Measurements from ENCODE around the gene FHIP1B.

- TF ChIP-seq EP300 (IDR thresholded peaks at IDR 0.05) (no peak), POLR2A (IDR thresholded peaks at IDR 0.05) (no peak)
- TF ChIP-seq, protein P1, sequence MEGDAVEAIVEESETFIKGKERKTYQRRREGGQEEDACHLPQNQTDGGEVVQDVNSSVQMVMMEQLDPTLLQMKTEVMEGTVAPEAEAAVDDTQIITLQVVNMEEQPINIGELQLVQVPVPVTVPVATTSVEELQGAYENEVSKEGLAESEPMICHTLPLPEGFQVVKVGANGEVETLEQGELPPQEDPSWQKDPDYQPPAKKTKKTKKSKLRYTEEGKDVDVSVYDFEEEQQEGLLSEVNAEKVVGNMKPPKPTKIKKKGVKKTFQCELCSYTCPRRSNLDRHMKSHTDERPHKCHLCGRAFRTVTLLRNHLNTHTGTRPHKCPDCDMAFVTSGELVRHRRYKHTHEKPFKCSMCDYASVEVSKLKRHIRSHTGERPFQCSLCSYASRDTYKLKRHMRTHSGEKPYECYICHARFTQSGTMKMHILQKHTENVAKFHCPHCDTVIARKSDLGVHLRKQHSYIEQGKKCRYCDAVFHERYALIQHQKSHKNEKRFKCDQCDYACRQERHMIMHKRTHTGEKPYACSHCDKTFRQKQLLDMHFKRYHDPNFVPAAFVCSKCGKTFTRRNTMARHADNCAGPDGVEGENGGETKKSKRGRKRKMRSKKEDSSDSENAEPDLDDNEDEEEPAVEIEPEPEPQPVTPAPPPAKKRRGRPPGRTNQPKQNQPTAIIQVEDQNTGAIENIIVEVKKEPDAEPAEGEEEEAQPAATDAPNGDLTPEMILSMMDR (IDR thresholded peaks at IDR 0.05), result no peak
Measured at GRCh38 chr11:6199174-6199810, 35.1 kb downstream of the FHIP1B start, which contains the start of gene OR52W1.
